NCI-H748 treated with DMSO at 0.1 percent for 48 hours (cell line): ENCODE data around the gene TMEM98.
"Not testable (repeated sequence)": the region's sequence is repeated elsewhere in the genome, so short reads cannot be mapped to it uniquely, and the experiment has no call there.

ENCODE experiments used
- DNase-seq: peaks from one replicate; lab custom pipeline; 2025; lab: John Stamatoyannopoulos, UW

The TMEM98 gene

GRCh38 chr17:32980230-32980629 is 52.3 kb downstream of the TMEM98 start:
- no peak for DNase-seq

GRCh38 chr17:32981611-32982010 is 53.7 kb downstream of the TMEM98 start:
- not testable (repeated sequence) for DNase-seq

- DNase-seq: no peak
These were observed 57.2 kb downstream of the TMEM98 start for GRCh38 chr17:32985050-32985756.

- DNase-seq: not testable (repeated sequence)
These were observed 59.5 kb downstream of the TMEM98 start for GRCh38 chr17:32987453-32987805.

- not testable (repeated sequence) for DNase-seq
These were observed 59.9 kb downstream of the TMEM98 start for GRCh38 chr17:32987868-32988267.

GRCh38 chr17:32988481-32989101 is 60.6 kb downstream of the TMEM98 start:
- no peak for DNase-seq

GRCh38 chr17:32992321-32993033 is 64.5 kb downstream of the TMEM98 start:
- no peak for DNase-seq

GRCh38 chr17:32993977-32994376 is 66.0 kb downstream of the TMEM98 start:
- DNase-seq: no peak
